Small intestine (tissue), 7 donors: ENCODE data around the gene ARHGAP22. TPM values are rescaled to one million over a fixed set of nuclear protein-coding genes. Genes with fewer than 3 reads are reported as not detected.

Experiments
- DNase-seq, 2 donors: peaks; one replicate each; pipeline versions ENCODE4 v3.0.0 to v3.0.0-alpha.2; 2013
- FAIRE-seq: peaks from 2 replicates; lab custom pipeline; 2012; peaks lifted over from hg19 to GRCh38; lab: Jason Lieb, UNC
- H3K27ac ChIP-seq, 3 donors: one replicate each; pipeline ENCODE4 v1.5.1; 2013; ENCODE audit warnings: low read length in 2 of 3, mild to moderate bottlenecking in 2 of 3, control low read depth in 1 of 3, inconsistent platforms in 1 of 3, low read depth in 1 of 3, moderate library complexity in 1 of 3
- H3K27me3 ChIP-seq, 3 donors: one replicate each; pipeline ENCODE4 v1.6.1; 2013; ENCODE audit warnings: low read length in 3 of 3, inconsistent platforms in 1 of 3; ENCODE audit not compliant: control insufficient read depth in 3 of 3, insufficient read depth in 3 of 3
- H3K36me3 ChIP-seq, 3 donors: one replicate each; pipeline ENCODE4 v1.6.1; 2013; ENCODE audit warnings: low read length in 3 of 3, inconsistent platforms in 1 of 3, low read depth in 1 of 3, mild to moderate bottlenecking in 1 of 3, moderate library complexity in 1 of 3; ENCODE audit not compliant: control insufficient read depth in 3 of 3, insufficient read depth in 2 of 3
- H3K4me1 ChIP-seq, 3 donors: one replicate each; pipeline ENCODE4 v1.6.1; 2013; ENCODE audit warnings: low read length in 2 of 3, inconsistent platforms in 1 of 3, low read depth in 1 of 3, mild to moderate bottlenecking in 1 of 3, moderate library complexity in 1 of 3; ENCODE audit not compliant: control insufficient read depth in 3 of 3, insufficient read depth in 2 of 3
- H3K4me3 ChIP-seq, 3 donors: one replicate each; pipeline ENCODE4 v1.5.1; 2013; ENCODE audit warnings: low read length in 3 of 3, control low read depth in 1 of 3, inconsistent platforms in 1 of 3, low read depth in 1 of 3, mild to moderate bottlenecking in 1 of 3, moderate library complexity in 1 of 3
- H3K9me3 ChIP-seq, 2 donors: one replicate each; pipeline ENCODE4 v1.6.1; 2013; ENCODE audit warnings: low read depth in 1 of 2, low read length in 1 of 2; ENCODE audit not compliant: control insufficient read depth in 2 of 2, insufficient read depth in 1 of 2
- WGBS, 3 donors: extraction: QIAGEN DNeasy Blood & Tissue Kit; methylation state at CpG; one replicate each; pipeline ENCODE4 v1.1.7; 2013; 5-methylcytosine and 5-hydroxymethylcytosine counted together
- polyA plus RNA-seq, 4 donors: library from polyadenylated mRNA; stranded (reverse) in 3 of 4; unstranded in 1 of 4; fragments of 200-250 nt in 3 of 4; fragments of 120-200 nt in 1 of 4; gene quantifications; one replicate each; pipeline versions ENCODE4 v1.2.1 to v1.2.3, GENCODE V29; 2013
- donor health status: healthy with polysubstance abuse.
- donor health status: control.
- donor health status: control.
- donor health status: Bipolar disorder and iron deficiency.
- donor health status: healthy.

The ARHGAP22 gene
- polyA plus RNA-seq, 4 donors, result 0.54 to 1.4 (median 1.3) TPM; not detected in 1

DNA sequence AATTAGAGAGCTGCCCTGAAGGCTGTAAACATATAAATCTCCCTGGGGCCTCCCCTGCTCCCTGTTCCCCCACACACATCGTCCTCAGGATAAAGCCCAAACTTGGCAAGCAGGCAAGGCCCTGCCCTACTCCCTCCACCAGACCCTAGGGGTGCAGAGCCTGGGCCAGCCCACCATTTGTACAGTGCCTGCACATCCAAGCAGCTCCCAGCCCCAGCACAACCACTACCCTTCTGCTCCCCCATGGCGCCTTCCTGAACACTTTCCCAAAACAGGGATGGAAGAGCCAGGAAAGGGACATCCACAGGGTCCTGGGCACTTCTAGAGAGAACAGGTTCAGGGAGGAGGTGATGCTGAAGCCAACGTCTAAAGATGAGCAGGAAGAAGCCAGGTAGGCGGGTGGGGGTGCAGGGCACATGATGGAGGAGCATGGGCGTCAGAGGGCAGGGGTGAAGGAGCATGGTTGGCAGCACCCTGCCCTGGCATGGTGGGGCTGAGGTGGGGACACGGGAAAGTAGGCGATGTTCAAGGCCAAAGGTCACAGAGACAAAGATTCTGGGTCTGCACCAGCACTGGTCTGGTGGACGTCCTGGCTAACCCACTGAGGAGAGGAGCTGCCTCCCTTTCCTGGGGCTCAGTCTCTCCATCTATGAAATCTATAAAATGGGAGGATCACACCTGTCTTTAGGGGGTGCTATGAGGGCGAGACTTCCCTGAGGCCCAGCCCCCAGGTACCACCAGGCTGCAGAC, 140.6 kb downstream of the ARHGAP22 start:
- Histone ChIP-seq H3K9me3 (no peaks in the 10 kb centered on the region), H3K27ac (no peak overlapping the region), H3K4me3 (no peak overlapping the region), H3K36me3 (no peaks in the 10 kb centered on the region), H3K27me3 (peaks cover 0 to 13% (median 0%) of the 10 kb centered on the region in 3 donors), H3K4me1 (peaks cover 0 to 19% (median 0%) of the 10 kb centered on the region in 3 donors)
- no peak for DNase-seq
- no peak for FAIRE-seq
- WGBS, 3 donors, result 60 to 77% (median 68%) methylated on average over 9 of the region's 9 CpGs

DNA sequence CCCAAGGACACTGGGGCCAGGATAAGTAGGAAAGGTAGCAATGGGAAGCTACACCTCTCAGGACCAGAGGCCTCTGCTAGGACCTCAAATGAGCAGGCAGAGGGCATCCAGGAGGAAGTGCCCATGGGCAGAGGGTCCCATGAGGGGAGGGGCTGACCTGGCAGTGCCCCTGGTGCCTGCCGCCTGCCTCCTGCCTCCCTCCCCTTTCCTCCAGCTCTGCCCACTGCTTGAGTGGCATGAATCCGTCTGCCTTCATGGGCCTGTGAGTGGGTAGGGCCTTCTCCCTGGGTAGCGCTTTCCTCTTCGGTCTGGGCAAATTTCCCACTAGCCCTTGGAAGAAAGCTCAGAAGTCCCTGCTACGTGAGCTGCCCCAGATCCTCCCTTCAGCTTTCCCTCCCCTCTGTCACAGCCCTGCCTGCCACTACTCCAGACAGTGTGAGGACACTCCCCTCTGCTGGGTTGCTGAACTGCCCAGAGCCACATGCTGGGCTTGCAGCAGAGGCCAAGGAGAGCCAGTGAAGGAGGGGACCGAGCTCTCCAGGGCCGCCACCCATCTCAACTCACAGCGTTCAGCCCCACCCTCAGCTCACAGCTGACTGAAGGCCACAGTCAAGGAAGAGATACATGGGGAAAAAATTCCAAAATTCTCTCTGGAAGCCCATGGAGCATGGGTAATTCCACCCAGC, 141.4 kb downstream of the ARHGAP22 start:
- no peak for FAIRE-seq

DNA sequence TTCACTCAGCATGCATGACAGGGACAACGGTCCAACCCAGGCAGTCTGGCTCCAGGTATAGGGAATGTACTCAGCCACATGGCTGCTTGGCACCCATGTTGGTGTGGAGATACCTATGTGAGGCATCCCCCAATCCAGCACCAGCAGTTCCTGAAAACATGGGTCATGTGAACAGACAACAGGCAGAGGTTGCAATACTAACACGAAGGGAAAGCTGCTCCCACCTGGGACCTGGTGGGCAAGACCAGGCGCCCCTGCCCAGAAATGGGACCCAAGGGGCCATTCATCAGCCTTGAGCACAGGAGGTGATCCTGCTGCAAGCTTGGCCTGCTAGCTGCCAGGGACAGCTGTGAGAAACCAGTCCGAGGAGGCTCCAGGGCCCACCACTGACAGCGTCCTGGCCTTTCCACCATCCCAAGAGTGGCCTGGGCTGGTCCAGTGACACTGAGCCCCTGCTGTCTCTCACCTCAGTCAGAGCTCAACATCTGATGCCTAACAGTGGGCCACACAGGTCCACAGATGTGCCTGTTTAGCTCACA, 142.3 kb downstream of the ARHGAP22 start:
- Histone ChIP-seq H3K36me3 (no peaks in the 10 kb centered on the region), H3K27me3 (peaks cover 0 to 13% (median 0%) of the 10 kb centered on the region in 3 donors), H3K27ac (no peak overlapping the region), H3K9me3 (no peaks in the 10 kb centered on the region), H3K4me1 (peaks cover 0 to 6% (median 0%) of the 10 kb centered on the region in 3 donors), H3K4me3 (no peak overlapping the region)
- FAIRE-seq, result no peak
- no peak for DNase-seq
- whole genome bisulfite sequencing, 3 donors, result 80 to 88% (median 84%) methylated on average over 5 of the region's 5 CpGs

More for the DNA sequence above, 141.4 kb downstream of the ARHGAP22 start:
- Histone ChIP-seq H3K36me3 (no peaks in the 10 kb centered on the region), H3K4me1 (peaks cover 0 to 11% (median 0%) of the 10 kb centered on the region in 3 donors), H3K27ac (no peak overlapping the region), H3K4me3 (no peak overlapping the region), H3K27me3 (peaks cover 0 to 13% (median 0%) of the 10 kb centered on the region in 3 donors), H3K9me3 (no peaks in the 10 kb centered on the region)
- 58 to 63% (median 59%) methylated on average over 7 to 8 of the region's 8 CpGs for WGBS, 3 donors
- DNase-seq, result peak in 1 of 2 donors; percentile 33

DNA sequence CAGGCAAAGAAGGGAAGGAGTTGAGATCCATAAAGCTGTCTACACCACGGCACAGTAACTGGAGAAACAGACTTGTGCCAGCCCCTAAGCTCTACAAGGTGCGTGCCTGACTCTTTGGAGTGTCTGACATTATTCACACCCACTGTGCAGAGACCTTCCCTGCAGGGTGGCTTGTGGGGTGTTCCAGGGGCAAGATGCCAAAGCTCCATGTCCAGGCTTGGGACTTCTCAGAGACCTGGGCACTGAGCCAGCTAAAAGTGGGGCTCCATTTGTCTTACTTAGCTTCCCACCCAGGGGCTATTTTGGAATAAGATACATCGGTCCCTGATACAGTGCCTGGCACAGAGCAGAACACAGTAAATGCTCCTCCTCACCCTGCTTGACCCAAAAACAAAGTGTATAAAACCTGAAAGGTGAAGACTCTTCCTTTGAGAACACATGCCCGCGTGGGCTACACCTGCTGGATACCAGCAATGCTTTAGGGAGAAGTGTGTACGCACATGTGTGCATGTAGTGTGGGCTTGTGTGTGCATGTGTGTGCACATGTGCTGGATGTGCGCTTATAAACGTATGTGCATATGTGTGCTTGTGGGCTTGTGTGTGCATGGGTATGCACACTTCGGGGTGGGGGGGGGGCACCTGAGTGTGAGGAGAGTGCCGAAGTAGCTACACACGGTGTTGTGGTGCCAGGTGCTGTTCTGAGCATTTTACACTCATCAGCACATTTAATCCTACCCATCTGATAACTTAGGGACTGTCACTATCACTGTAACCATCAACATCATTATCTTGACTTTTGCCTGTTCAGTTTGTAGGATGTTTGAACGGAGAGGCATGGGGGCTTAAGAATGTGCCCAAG, 143.0 kb downstream of the ARHGAP22 start:
- Histone ChIP-seq H3K4me3 (no peak overlapping the region), H3K27ac (no peak overlapping the region), H3K4me1 (peaks cover 0 to 2% (median 0%) of the 10 kb centered on the region in 3 donors), H3K27me3 (peaks cover 0 to 11% (median 0%) of the 10 kb centered on the region in 3 donors), H3K9me3 (no peaks in the 10 kb centered on the region), H3K36me3 (no peaks in the 10 kb centered on the region)
- DNase-seq (no peak), FAIRE-seq (no peak)
- WGBS, 3 donors, result 82 to 86% (median 85%) methylated on average over 12 of the region's 12 CpGs

DNA sequence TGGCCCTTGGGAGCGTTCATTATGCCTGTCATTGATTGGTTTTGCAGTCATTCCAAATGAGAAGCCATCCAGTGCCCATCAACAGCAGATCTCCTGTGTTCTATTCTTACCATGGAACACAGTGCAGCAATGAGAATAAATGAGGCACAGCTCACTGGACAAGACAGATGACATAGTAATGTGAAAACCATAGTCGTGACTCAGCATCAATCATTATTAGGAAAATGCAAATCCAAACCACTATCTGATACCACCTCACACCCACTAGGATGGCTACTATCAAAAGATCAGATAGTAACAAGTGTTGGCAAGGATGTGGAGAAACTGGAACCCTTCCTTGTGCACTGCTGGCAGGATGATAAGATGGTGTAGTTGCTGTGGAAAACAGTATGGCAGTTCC, 144.7 kb downstream of the ARHGAP22 start:
- no peaks in the 10 kb centered on the region for H3K9me3 ChIP-seq
- H3K4me1 ChIP-seq, result no peaks in the 10 kb centered on the region
- FAIRE-seq, result no peak
- H3K36me3 ChIP-seq, result no peaks in the 10 kb centered on the region
- H3K27ac ChIP-seq, result no peak overlapping the region
- no peak overlapping the region for H3K4me3 ChIP-seq
- DNase-seq, result no peak
- H3K27me3 ChIP-seq, result no peaks in the 10 kb centered on the region
- 78 to 90% (median 84%) methylated on average over 2 of the region's 2 CpGs for WGBS, 3 donors

DNA sequence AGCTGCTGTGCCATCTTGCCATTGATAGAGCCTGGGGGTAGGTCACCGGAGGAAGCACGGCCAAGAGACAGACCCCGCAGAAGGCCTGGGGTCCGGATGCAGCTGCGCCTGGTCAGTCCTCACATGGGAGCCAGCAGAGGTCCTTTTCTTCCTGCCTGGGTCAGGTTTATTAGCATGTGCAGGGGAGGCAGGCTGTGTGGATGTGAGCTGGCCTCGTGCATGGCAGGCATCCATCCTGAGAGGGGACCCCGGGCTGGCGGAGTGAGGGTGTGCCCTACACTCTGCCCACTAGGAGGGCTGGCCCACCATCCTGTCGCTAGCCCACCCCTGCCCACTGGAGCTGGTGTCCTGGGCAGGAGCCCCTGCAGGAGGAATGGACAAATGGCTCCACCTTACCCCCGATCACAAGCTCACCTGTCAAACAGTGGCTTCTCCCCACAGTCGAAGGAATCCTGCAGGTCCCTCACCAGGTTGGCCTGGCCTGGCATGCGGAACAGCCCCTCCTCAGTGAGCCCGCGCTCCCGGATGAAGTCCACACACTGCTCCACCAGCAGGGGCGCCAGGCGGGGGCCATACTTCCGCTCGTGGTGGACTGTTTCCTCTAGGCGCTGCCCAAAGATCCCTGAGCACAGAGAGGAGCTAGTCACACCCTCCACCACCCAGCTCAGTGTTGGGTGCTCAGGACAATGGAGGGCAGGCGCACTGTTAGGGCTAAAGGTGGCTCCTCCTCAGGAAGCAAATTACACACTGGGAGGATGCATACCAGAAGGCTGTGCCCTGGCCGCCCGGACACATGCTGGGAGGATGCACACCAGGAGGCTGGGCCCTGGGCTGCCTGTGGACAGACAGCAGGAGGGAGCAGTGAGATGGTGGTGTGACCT, 145.4 kb downstream of the ARHGAP22 start:
- no peak for DNase-seq
- Histone ChIP-seq H3K27ac (no peak overlapping the region), H3K4me3 (no peak overlapping the region), H3K27me3 (no peaks in the 10 kb centered on the region), H3K9me3 (no peaks in the 10 kb centered on the region), H3K4me1 (no peaks in the 10 kb centered on the region), H3K36me3 (no peaks in the 10 kb centered on the region)
- no peak for FAIRE-seq
- 81 to 88% (median 81%) methylated on average over 23 of the region's 23 CpGs for WGBS, 3 donors

DNA sequence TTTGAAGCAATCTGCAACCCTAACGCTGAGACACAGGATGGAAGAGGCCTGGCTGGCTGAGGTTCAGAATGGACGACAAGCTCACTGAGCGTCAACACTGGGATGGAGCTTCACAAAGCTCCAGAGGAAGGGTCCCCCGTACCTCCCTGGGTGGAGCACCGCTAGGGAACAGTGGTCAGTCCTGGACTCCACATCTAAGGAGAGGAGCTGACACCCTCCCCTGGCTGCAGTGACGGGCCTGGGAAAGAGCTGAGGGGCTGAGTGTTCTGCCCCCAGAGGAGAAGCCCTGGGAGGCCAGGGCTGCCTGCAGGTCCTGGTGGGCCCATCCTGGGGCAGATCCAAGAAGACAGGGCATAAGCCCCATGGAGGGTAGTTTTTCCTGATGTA, 146.2 kb downstream of the ARHGAP22 start:
- H3K27ac ChIP-seq, result no peak overlapping the region
- H3K4me3 ChIP-seq, result no peak overlapping the region
- 66 to 73% (median 69%) methylated on average over 6 of the region's 6 CpGs for whole genome bisulfite sequencing, 3 donors
- no peaks in the 10 kb centered on the region for H3K27me3 ChIP-seq
- no peaks in the 10 kb centered on the region for H3K9me3 ChIP-seq
- DNase-seq (no peak), FAIRE-seq (no peak)
- no peaks in the 10 kb centered on the region for H3K36me3 ChIP-seq
- no peaks in the 10 kb centered on the region for H3K4me1 ChIP-seq
